H1 (cell line): ENCODE measurements around the gene ANKDD1A. TPM values are rescaled to one million over a fixed set of nuclear protein-coding genes. Genes with fewer than 3 reads are reported as not detected.

Experiments
- CTCF ChIA-PET: fragments of 300-600 bp; sonication (Branson Sonifier 250); formaldehyde crosslinking; loops from one replicate; lab custom pipeline; 2021; ENCODE audit not compliant: partially characterized antibody; lab: Charles Lee
- POLR2A ChIA-PET: fragments of 300-600 bp; sonication (Branson Sonifier 250); formaldehyde crosslinking; loops from one replicate; lab custom pipeline; 2021; ENCODE audit warnings: inconsistent platforms; ENCODE audit not compliant: partially characterized antibody; lab: Charles Lee
- DNase-seq, 2 experiments: peaks; one replicate each; pipeline versions ENCODE4 v3.0.0 to v3.0.0-alpha.2; 2010 to 2022; ENCODE audit warnings: low spot score in 2 of 2, low read depth in 1 of 2, mixed read lengths in 1 of 2
- FAIRE-seq: peaks from 2 replicates; lab custom pipeline; 2011; peaks lifted over from hg19 to GRCh38; lab: Jason Lieb, UNC
- H2AFZ ChIP-seq: 2 replicates; pipeline ENCODE4 v1.8.1; 2012; ENCODE audit warnings: low read length, inconsistent platforms
- H2AK5ac ChIP-seq: 2 replicates; pipeline ENCODE4 v1.6.1; 2013; ENCODE audit warnings: low read depth, low read length
- H2BK120ac ChIP-seq: replicated peaks from 2 replicates; pipeline ENCODE3; 2013; ENCODE audit warnings: low read depth, low read length, inconsistent platforms
- H2BK12ac ChIP-seq: 2 replicates; pipeline ENCODE4 v1.6.1; 2013; ENCODE audit warnings: low read depth, low read length
- H2BK15ac ChIP-seq: 2 replicates; pipeline ENCODE4 v1.6.1; 2013; ENCODE audit warnings: low read length
- H2BK20ac ChIP-seq: 2 replicates; pipeline ENCODE4 v1.6.1; 2013; ENCODE audit warnings: low read length
- H2BK5ac ChIP-seq: 2 replicates; pipeline ENCODE4 v1.6.1; 2013; ENCODE audit warnings: low read depth, low read length
- H3K14ac ChIP-seq: 2 replicates; pipeline ENCODE4 v1.6.1; 2013; ENCODE audit warnings: inconsistent platforms; ENCODE audit not compliant: insufficient read length
- H3K18ac ChIP-seq: 2 replicates; pipeline ENCODE4 v1.6.1; 2013; ENCODE audit warnings: low read length; ENCODE audit errors: extremely low read depth
- H3K23ac ChIP-seq: 2 replicates; pipeline ENCODE4 v1.6.1; 2013; ENCODE audit warnings: inconsistent platforms; ENCODE audit not compliant: insufficient read length
- H3K23me2 ChIP-seq: 2 replicates; pipeline ENCODE4 v1.6.1; 2013; ENCODE audit warnings: low read depth, low read length
- H3K27ac ChIP-seq: 2 replicates; pipeline ENCODE4 v1.6.1; 2011; ENCODE audit warnings: low read depth, low read length, inconsistent platforms
- H3K27me3 ChIP-seq, 4 experiments: replicated peaks in 1 of 4; 1 replicate in 1 of 4; 2 replicates in 3 of 4; pipeline versions ENCODE4 v1.6.1 to v1.8.1; 2011 to 2013; ENCODE audit warnings: low read length in 3 of 4, mild to moderate bottlenecking in 3 of 4, inconsistent platforms in 2 of 4, mixed read lengths in 2 of 4, moderate library complexity in 1 of 4; ENCODE audit not compliant: control insufficient read depth in 3 of 4, insufficient read depth in 3 of 4; ENCODE audit errors: extremely low read depth in 1 of 4
- H3K36me3 ChIP-seq, 4 experiments: 2 replicates each; pipeline versions ENCODE4 v1.6.1 to v1.8.1; 2011 to 2013; ENCODE audit warnings: mild to moderate bottlenecking in 4 of 4, low read length in 3 of 4, moderate library complexity in 2 of 4, control low read depth in 1 of 4, inconsistent platforms in 1 of 4; ENCODE audit not compliant: insufficient read depth in 4 of 4, control insufficient read depth in 2 of 4
- H3K4ac ChIP-seq: replicated peaks from 2 replicates; pipeline ENCODE3; 2013; ENCODE audit warnings: low read length, low read depth, mixed read lengths, inconsistent platforms; ENCODE audit not compliant: insufficient read length
- H3K4me1 ChIP-seq, 4 experiments: replicated peaks in 1 of 4; 1 replicate in 1 of 4; 2 replicates in 3 of 4; pipeline versions ENCODE4 v1.6.1 to v1.8.1; 2011 to 2013; ENCODE audit warnings: low read length in 3 of 4, inconsistent platforms in 2 of 4, mixed read lengths in 1 of 4; ENCODE audit not compliant: insufficient read depth in 4 of 4, control insufficient read depth in 3 of 4
- H3K4me2 ChIP-seq, 2 experiments: 2 replicates each; pipeline versions ENCODE4 v1.6.1 to v1.8.1; 2011 to 2013; ENCODE audit warnings: low read depth in 2 of 2, low read length in 2 of 2, control low read depth in 1 of 2, inconsistent platforms in 1 of 2, mild to moderate bottlenecking in 1 of 2; ENCODE audit not compliant: insufficient read depth in 1 of 2
- H3K4me3 ChIP-seq, 4 experiments: fragments of 200-600, 300-600 bp in 1 of 4; sonication (generic), shearing (Covaris generic), sonication (Bioruptor Twin) in 1 of 4; 2 replicates each; pipeline versions ENCODE4 v1.5.1 to v1.8.1; 2011 to 2016; ENCODE audit warnings: low read length in 4 of 4, low read depth in 3 of 4, control low read depth in 2 of 4, inconsistent platforms in 2 of 4, mild to moderate bottlenecking in 2 of 4, mixed read lengths in 1 of 4, moderate library complexity in 1 of 4; ENCODE audit not compliant: insufficient read depth in 2 of 4; ENCODE audit errors: extremely low read depth in 1 of 4
- H3K56ac ChIP-seq: replicated peaks from 2 replicates; pipeline ENCODE3; 2013; ENCODE audit warnings: low read depth, mild to moderate bottlenecking, mixed read lengths, low read length, inconsistent platforms; ENCODE audit not compliant: insufficient read length
- H3K79me1 ChIP-seq: 2 replicates; pipeline ENCODE4 v1.6.1; 2013; ENCODE audit warnings: low read depth, low read length, control low read depth
- H3K79me2 ChIP-seq, 2 experiments: 2 replicates each; pipeline versions ENCODE4 v1.6.1 to v1.8.1; 2012 to 2013; ENCODE audit warnings: low read length in 2 of 2, mild to moderate bottlenecking in 2 of 2, inconsistent platforms in 1 of 2; ENCODE audit not compliant: insufficient read depth in 2 of 2, control insufficient read depth in 1 of 2
- H3K9ac ChIP-seq, 4 experiments: replicated peaks in 1 of 4; 1 replicate in 1 of 4; 2 replicates in 3 of 4; pipeline versions ENCODE4 v1.6.1 to v1.8.1; 2011 to 2013; ENCODE audit warnings: low read depth in 3 of 4, low read length in 3 of 4, control low read depth in 2 of 4, mild to moderate bottlenecking in 2 of 4, moderate library complexity in 2 of 4, inconsistent platforms in 1 of 4; ENCODE audit errors: extremely low read depth in 1 of 4
- H3K9me3 ChIP-seq, 2 experiments: 2 replicates each; pipeline versions ENCODE4 v1.6.1 to v1.8.1; 2012 to 2013; ENCODE audit warnings: mild to moderate bottlenecking in 2 of 2, moderate library complexity in 2 of 2, control low read depth in 1 of 2, inconsistent platforms in 1 of 2, low read depth in 1 of 2, low read length in 1 of 2, mixed read lengths in 1 of 2; ENCODE audit not compliant: insufficient read depth in 2 of 2
- H4K20me1 ChIP-seq, 2 experiments: replicated peaks in 1 of 2; 2 replicates each; pipeline versions ENCODE3 to v1.8.1; 2011 to 2013; ENCODE audit warnings: inconsistent platforms in 2 of 2, low read length in 2 of 2, mild to moderate bottlenecking in 1 of 2; ENCODE audit not compliant: insufficient read depth in 2 of 2, control insufficient read depth in 1 of 2
- H4K5ac ChIP-seq: 2 replicates; pipeline ENCODE4 v1.6.1; 2013; ENCODE audit warnings: low read length, low read depth, mixed read lengths, inconsistent platforms; ENCODE audit not compliant: insufficient read length
- H4K8ac ChIP-seq: 2 replicates; pipeline ENCODE4 v1.8.0; 2013; ENCODE audit warnings: mild to moderate bottlenecking, moderate library complexity, low read length, inconsistent platforms; ENCODE audit not compliant: insufficient read depth; ENCODE audit errors: extremely low read depth
- H4K91ac ChIP-seq: replicated peaks from 2 replicates; pipeline ENCODE3; 2013; ENCODE audit warnings: low read length, mixed read lengths, inconsistent platforms; ENCODE audit not compliant: insufficient read length
- BACH1 ChIP-seq: IDR thresholded peaks from 2 replicates; pipeline ENCODE4 v1.6.1; 2012; ENCODE audit warnings: low read length, improper control_type of control experiment
- CEBPB ChIP-seq: IDR thresholded peaks from 2 replicates; pipeline ENCODE4 v1.6.1; 2012; ENCODE audit warnings: low read depth, low read length
- JUN ChIP-seq: IDR thresholded peaks from 2 replicates; pipeline ENCODE4 v1.6.1; 2011; ENCODE audit warnings: low read depth, mild to moderate bottlenecking, improper control_type of control experiment, low read length
- KDM5A ChIP-seq: fragments of 200-600 bp; IDR thresholded peaks from 2 replicates; pipeline ENCODE4 v1.7.1; 2012; ENCODE audit warnings: mild to moderate bottlenecking, low read length, inconsistent platforms, mixed read lengths
- NANOG ChIP-seq: IDR thresholded peaks from 2 replicates; pipeline ENCODE4 v1.6.1; 2011; ENCODE audit warnings: low read length, low read depth, mild to moderate bottlenecking, inconsistent platforms; ENCODE audit not compliant: insufficient read depth, poor library complexity, severe bottlenecking
- RNF2 ChIP-seq: fragments of 200-900, 300-1000 bp; sonication (generic); IDR thresholded peaks from 2 replicates; pipeline ENCODE4 v1.7.1; 2016; ENCODE audit warnings: borderline replicate concordance, low read depth, mild to moderate bottlenecking, antibody characterized with exemption, low read length; ENCODE audit not compliant: poor library complexity, severe bottlenecking; ENCODE audit errors: missing control alignments
- TAF7 ChIP-seq: optimal IDR thresholded peaks from 2 replicates; pipeline ENCODE3; 2011; ENCODE audit warnings: low read depth, mild to moderate bottlenecking, inconsistent platforms, low read length, moderate library complexity, borderline replicate concordance
- YY1 ChIP-seq: IDR thresholded peaks from 2 replicates; pipeline ENCODE4 v1.6.1; 2011; ENCODE audit warnings: low read depth, mild to moderate bottlenecking, low read length
- WGBS, 2 experiments: shearing (Covaris generic) in 1 of 2; methylation state at CpG; one replicate each; pipeline versions ENCODE4 v1.1.6 to v1.1.7; 2013 to 2015; ENCODE audit warnings: low lambda C conversion rate in 2 of 2, mixed read lengths in 2 of 2, inconsistent platforms in 1 of 2, low coverage in 1 of 2, missing lambda C conversion rate in 1 of 2; ENCODE audit not compliant: insufficient replicate concordance in 2 of 2, insufficient coverage in 1 of 2, insufficient read length in 1 of 2; ENCODE audit errors: extremely low coverage in 1 of 2, missing lambda C conversion rate in 1 of 2; 5-methylcytosine and 5-hydroxymethylcytosine counted together
- polyA plus RNA-seq, 7 experiments: library from polyadenylated mRNA; depleted of rRNA in 3 of 7; stranded (reverse) in 5 of 7; unstranded in 2 of 7; fragments of >200 nt in 5 of 7; fragments of 200-250 nt in 2 of 7; gene quantifications; 1 replicate in 5 of 7; 2 replicates in 1 of 7; 4 replicates in 1 of 7; pipeline versions ENCODE4 v1.2.1 to v1.2.3, GENCODE V29; 2011 to 2013; ENCODE audit warnings: missing spikeins in 2 of 7, mixed read lengths in 2 of 7
- total RNA-seq: library from RNA; stranded (reverse); fragmentation: NEBNext Ultra II Directional; extraction: Animal tissue kit (Norgen Biotek cat#: 25700); gene quantifications from 2 replicates; pipeline ENCODE4 v1.2.1, GENCODE V29; 2021
- TF ChIP-seq, protein P1 (sequence below): IDR thresholded peaks from 2 replicates; pipeline ENCODE4 v1.6.1; 2012; ENCODE audit warnings: inconsistent platforms

ANKDD1A gene
- total and polyA plus RNA-seq, 2 of the 8 experiments (the other 6 are each of a cell fraction or from before 2014, with no cell fraction given), result 4.1 to 5.0 TPM

DNA sequence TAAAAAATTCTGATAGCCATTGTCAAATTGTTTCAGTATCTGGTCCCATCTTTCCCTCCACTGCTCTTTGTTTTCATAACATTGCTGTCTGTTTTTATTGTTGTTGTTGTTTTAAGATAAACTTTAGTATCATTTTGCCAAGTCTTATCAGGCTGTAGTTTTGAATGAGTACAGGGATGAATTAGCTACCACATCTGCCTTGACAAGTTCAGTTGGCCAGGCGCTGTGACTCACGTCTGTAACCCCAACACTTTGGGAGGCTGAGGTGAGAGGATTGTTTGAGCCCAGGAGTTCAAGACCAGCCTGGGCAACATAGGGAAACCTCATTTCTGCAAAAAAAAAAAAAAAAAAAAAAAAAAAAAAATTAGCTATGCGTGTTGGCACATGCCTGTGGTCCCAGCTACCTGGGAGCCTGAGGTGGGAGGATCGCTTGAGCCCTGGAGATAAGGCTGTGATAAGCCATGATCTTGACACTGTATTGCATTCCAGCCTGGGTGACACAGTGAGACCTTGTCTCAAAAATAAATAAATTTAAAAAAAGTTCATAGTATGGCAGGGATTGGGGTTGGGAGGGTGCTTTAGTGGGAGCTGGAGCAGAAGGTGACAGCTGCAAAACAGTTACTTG lies 8.3 kb upstream of the ANKDD1A start:
- TF ChIP-seq, protein P1, sequence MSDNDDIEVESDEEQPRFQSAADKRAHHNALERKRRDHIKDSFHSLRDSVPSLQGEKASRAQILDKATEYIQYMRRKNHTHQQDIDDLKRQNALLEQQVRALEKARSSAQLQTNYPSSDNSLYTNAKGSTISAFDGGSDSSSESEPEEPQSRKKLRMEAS, result no peak
- no peak for TF ChIP-seq TAF7
- TF ChIP-seq KDM5A, result no peak
- no peak for TF ChIP-seq JUN
- no peak for TF ChIP-seq RNF2
- TF ChIP-seq NANOG, result no peak
- no peak for TF ChIP-seq BACH1
- no peak for TF ChIP-seq YY1
- no peak for TF ChIP-seq CEBPB
- H3K79me2 ChIP-seq, result no peaks in the 10 kb centered on the region
- H2BK12ac ChIP-seq, result no peak overlapping the region
- no peak overlapping the region for H3K4me3 ChIP-seq
- H3K27ac ChIP-seq, result no peak overlapping the region
- no peaks in the 10 kb centered on the region for H4K20me1 ChIP-seq
- H2BK5ac ChIP-seq, result 0 out of 2 replicates have a peak overlapping the region, but pooled peaks have one; percentile 36
- WGBS, 2 experiments, result 92% methylated on average over 3 of the region's 4 CpGs; no CpG with 5 or more reads in 1 of the 2 experiments
- H3K4me1 ChIP-seq, result peaks cover 0 to 8% (median 3%) of the 10 kb centered on the region in 4 experiments; a peak in 5 of 7 replicates
- FAIRE-seq (no peak), DNase-seq (no peak)
- H3K36me3 ChIP-seq, result peaks cover 0 to 2% (median 0%) of the 10 kb centered on the region in 4 experiments; a peak in 1 of 8 replicates
- peak overlapping the region; percentile 40 for H3K4ac ChIP-seq
- H3K4me2 ChIP-seq, result peak overlapping the region in 1 of 2 experiments; percentile 46; a peak in 1 of 4 replicates
- no peak overlapping the region for H3K23ac ChIP-seq
- no peak overlapping the region for H2AFZ ChIP-seq
- no peak overlapping the region for H2BK15ac ChIP-seq
- no peak overlapping the region for H4K91ac ChIP-seq
- H3K18ac ChIP-seq, result 0 out of 2 replicates have a peak overlapping the region, but pooled peaks have one; percentile 52
- ChIA-PET CTCF (interaction anchor here (0.6 to 3.1 kb wide), 8 partner anchors 9 to 178 kb away, joined by 3 to 22 read pairs (median 4); no protein-coding TSS in a partner anchor), POLR2A (interaction anchor here (0.8 to 2.9 kb wide), 4 partner anchors 9 to 88 kb away, joined by 3 to 16 read pairs (median 4); no protein-coding TSS in a partner anchor)
- no peak overlapping the region for H4K8ac ChIP-seq
- no peak overlapping the region for H4K5ac ChIP-seq
- no peaks in the 10 kb centered on the region for H3K27me3 ChIP-seq
- no peak overlapping the region for H3K9ac ChIP-seq
- H3K56ac ChIP-seq, result no peak overlapping the region
- no peak overlapping the region for H3K14ac ChIP-seq
- peak overlapping the region; percentile 25; the same call in 1 of the 2 replicates for H2BK20ac ChIP-seq
- H2AK5ac ChIP-seq, result peak overlapping the region; percentile 20; the same call in 1 of the 2 replicates
- H3K79me1 ChIP-seq, result no peaks in the 10 kb centered on the region
- H3K9me3 ChIP-seq, result peaks cover 23 to 26% of the 10 kb centered on the region in 2 experiments
- H2BK120ac ChIP-seq, result no peak overlapping the region
- H3K23me2 ChIP-seq, result no peaks in the 10 kb centered on the region
